Measurements from ENCODE around the gene TBC1D9B.

TBC1D9B gene

DNA sequence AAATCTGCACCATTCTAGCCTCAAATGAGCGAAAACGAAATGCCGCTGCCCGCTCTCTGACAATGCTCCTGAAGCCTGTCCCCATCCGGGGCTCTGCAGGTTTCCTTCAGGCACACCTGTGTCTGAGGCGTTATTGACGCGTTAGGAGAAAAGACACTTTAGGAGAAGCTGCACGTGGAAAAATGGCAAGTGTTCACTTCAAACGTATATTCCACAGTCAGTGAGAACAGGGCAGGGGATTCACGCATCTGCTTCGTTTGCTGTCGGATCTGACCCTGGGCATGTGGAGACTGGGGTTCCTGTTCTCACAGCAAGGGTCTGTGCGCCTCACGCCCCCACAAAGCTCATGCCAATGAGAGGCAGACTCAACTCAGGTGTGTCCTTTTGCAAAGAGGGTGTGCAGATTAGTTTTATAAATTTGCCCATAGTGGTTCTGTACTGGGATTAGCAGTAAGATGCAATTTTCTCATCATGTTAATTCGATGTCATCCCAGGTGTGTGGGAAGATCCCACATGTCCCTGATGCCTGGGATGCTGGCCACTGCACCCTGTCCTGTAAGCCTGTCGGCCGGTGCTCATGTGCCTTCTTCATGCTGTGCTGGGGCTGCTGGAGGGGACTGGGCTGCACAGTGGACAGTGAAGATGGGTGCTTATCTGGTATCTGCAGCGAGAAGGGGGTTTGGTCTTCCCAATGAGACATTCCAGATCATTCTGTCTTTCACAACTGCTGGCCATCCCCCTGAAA is 11.2 kb upstream of the TBC1D9B start:
- in situ Hi-C loops (cut with MboI; ENCODE audit: low sequenced_read_pairs, unreplicated experiment), result no loop called here
- TF ChIP-seq, protein P1, sequence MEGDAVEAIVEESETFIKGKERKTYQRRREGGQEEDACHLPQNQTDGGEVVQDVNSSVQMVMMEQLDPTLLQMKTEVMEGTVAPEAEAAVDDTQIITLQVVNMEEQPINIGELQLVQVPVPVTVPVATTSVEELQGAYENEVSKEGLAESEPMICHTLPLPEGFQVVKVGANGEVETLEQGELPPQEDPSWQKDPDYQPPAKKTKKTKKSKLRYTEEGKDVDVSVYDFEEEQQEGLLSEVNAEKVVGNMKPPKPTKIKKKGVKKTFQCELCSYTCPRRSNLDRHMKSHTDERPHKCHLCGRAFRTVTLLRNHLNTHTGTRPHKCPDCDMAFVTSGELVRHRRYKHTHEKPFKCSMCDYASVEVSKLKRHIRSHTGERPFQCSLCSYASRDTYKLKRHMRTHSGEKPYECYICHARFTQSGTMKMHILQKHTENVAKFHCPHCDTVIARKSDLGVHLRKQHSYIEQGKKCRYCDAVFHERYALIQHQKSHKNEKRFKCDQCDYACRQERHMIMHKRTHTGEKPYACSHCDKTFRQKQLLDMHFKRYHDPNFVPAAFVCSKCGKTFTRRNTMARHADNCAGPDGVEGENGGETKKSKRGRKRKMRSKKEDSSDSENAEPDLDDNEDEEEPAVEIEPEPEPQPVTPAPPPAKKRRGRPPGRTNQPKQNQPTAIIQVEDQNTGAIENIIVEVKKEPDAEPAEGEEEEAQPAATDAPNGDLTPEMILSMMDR (IDR thresholded peaks at IDR 0.05; ENCODE audit: borderline replicate concordance, control extremely low read depth, extremely low read depth, insufficient read depth, missing control alignments), result no peak
- no peak for DNase-seq (ENCODE audit: low spot score)

DNA sequence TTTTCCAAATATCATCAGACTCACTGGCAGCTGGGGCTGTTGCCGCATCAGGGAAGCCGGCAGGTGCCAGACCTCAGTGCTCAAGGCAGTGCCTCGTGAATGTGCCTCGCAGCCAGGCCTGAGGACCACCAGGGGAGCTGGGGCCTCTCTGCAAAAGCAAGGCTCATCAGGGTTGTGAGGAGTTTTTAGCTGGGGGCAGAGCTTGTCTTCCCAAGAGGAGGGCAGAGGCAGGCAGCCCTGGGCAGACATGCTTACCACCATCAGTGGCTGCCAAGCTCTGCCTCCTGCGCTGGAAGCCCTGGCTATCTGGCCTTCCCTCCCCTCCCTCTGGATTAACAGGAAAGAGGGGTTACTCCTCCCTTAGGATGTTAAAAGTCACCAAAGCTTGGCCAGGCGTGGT is 8.8 kb upstream of the TBC1D9B start:
- no peak for DNase-seq (ENCODE audit: low spot score)
- in situ Hi-C loops (cut with MboI; ENCODE audit: low sequenced_read_pairs, unreplicated experiment), result no loop called here
- TF ChIP-seq, protein P1 (IDR thresholded peaks at IDR 0.05; ENCODE audit: borderline replicate concordance, control extremely low read depth, extremely low read depth, insufficient read depth, missing control alignments), result no peak

DNA sequence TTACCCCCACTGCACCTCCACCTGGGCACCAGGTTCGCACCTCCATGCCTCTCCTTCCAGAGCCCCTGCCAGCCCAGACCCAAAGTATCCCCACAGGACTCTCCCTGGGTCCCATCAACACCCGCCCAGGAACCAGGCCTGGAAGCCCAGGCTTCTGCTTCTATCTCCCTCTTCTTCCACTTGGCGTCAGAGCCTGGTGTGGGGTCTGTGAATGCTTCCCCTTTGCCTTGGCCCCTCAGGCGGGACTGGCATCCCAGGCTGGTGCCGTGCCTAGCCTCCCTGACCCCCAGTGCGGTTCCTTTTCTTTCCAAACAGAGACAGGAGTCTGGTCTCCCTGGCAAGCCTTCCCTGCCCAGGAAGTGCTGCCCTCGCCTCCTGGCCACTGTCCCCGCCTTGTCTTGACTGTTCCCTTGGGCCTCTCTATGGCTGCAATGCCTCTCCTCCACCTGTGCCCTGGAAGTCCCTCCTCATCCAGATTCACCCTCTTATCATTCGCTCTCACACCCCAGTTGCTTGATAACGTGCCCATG is 7.8 kb upstream of the TBC1D9B start:
- in situ Hi-C loops (cut with MboI; ENCODE audit: low sequenced_read_pairs, unreplicated experiment), result no loop called here
- DNase-seq (ENCODE audit: low spot score), result no peak
- TF ChIP-seq, protein P1 (IDR thresholded peaks at IDR 0.05; ENCODE audit: borderline replicate concordance, control extremely low read depth, extremely low read depth, insufficient read depth, missing control alignments), result no peak

DNA sequence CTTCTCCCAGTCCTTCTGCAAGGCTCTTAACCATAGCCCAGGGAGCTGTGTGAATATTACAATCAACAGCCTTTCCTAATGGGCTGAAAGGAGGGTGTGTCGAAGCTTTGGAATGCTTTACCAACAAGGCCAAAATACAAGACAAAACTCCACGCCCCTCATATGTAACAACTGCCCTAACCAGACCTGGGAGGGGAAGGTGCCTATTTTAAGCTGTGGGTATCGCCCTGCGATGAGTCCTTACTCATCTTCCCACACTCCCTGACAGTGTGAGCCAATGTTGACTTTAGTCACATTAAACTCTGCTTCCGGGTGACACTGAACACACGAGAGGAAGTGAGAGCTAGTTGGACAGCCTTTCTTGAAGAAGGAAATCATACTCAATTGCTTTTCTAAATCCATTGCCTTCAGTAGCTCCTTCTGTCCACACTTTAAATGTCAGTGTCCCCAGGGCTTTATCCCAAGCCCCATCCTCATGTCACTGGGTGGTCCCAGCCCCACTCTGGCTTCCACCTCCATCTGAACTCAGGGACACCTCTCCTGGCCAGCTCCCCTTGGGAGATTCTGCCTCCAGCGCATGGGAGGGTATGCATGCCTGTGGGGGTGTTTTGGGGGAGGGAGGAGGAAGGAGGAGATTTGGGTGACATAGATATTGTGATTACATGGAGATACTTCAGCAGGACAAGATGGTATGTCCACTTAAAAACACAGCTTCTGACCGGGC is 6.5 kb upstream of the TBC1D9B start:
- no peak for DNase-seq (ENCODE audit: low spot score)
- in situ Hi-C loops (cut with MboI; ENCODE audit: low sequenced_read_pairs, unreplicated experiment), result no loop called here

DNA sequence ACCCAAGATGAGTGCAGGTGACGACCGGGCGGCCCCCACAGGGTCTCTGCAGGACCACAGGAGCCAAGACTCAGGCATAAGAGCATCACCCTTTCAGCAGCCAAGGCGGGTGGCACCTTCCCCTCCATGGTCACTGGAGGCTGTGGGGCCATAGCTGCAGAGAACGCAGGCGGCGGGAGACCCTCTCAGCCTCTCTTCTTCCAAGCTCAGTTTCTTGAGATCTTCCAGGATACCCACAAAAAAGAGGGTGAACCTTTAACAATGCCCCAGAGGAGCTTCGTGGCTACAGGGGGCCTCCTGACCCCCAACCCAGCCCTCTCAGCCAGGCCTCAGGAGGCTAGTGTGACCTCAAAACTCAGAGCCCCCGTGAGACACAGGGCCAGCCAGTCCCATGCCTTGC is 5.8 kb upstream of the TBC1D9B start:
- in situ Hi-C loops (cut with MboI; ENCODE audit: low sequenced_read_pairs, unreplicated experiment), result no loop called here
- TF ChIP-seq, protein P1 (IDR thresholded peaks at IDR 0.05; ENCODE audit: borderline replicate concordance, control extremely low read depth, extremely low read depth, insufficient read depth, missing control alignments), result no peak
- DNase-seq (ENCODE audit: low spot score), result no peak

More for the DNA sequence above, 6.5 kb upstream of the TBC1D9B start:
- TF ChIP-seq, protein P1 (IDR thresholded peaks at IDR 0.05; ENCODE audit: borderline replicate concordance, control extremely low read depth, extremely low read depth, insufficient read depth, missing control alignments), result no peak

DNA sequence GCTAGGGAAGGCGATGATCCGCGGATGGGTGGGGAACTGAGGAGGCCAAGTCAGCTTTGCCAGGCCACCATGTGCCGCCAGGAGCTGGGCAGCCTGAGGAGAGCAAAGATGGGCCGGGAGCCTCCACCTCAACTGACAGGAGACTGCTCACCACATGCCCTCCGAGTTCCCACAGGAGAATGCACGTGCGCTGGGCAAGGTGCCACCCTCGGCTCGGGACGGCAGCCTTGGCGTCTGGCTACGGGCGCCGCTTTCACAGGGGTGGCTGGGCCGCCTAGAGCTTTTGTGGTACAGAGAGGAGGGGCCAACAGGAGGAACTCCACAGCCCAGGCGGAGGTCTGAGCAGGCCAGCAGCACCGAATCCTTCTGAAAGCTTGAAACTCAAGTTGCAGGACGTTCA is 5.3 kb upstream of the TBC1D9B start:
- no peak for DNase-seq (ENCODE audit: low spot score)
- in situ Hi-C loops (cut with MboI; ENCODE audit: low sequenced_read_pairs, unreplicated experiment), result no loop called here
- TF ChIP-seq, protein P1 (IDR thresholded peaks at IDR 0.05; ENCODE audit: borderline replicate concordance, control extremely low read depth, extremely low read depth, insufficient read depth, missing control alignments), result no peak
